Ishikawa (cell line): ENCODE measurements around the gene WDR81.

ENCODE experiments used
- CEBPB ChIP-seq: IDR thresholded peaks from 2 replicates; pipeline ENCODE4 v1.6.1; 2012
- CREB1 ChIP-seq: IDR thresholded peaks from 2 replicates; pipeline ENCODE4 v1.6.1; 2012; ENCODE audit warnings: low read depth
- EP300 ChIP-seq: IDR thresholded peaks from 2 replicates; pipeline ENCODE4 v1.6.1; 2012; ENCODE audit warnings: borderline replicate concordance
- FOXM1 ChIP-seq: IDR thresholded peaks from 2 replicates; pipeline ENCODE4 v1.6.1; 2012; ENCODE audit warnings: low read depth, borderline replicate concordance
- MAX ChIP-seq: IDR thresholded peaks from 2 replicates; pipeline ENCODE4 v1.6.1; 2012
- NFIC ChIP-seq: IDR thresholded peaks from 2 replicates; pipeline ENCODE4 v1.6.1; 2012
- RAD21 ChIP-seq: IDR thresholded peaks from 2 replicates; pipeline ENCODE4 v1.6.1; 2012; ENCODE audit warnings: low read depth
- REST ChIP-seq: IDR thresholded peaks from 2 replicates; pipeline ENCODE4 v1.6.1; 2012; ENCODE audit warnings: low read depth, mild to moderate bottlenecking
- TAF1 ChIP-seq: IDR thresholded peaks from 2 replicates; pipeline ENCODE4 v1.6.1; 2012; ENCODE audit warnings: low read depth, mild to moderate bottlenecking
- TCF12 ChIP-seq: IDR thresholded peaks from 2 replicates; pipeline ENCODE4 v1.6.1; 2012; ENCODE audit warnings: low read depth
- TEAD4 ChIP-seq: IDR thresholded peaks from 2 replicates; pipeline ENCODE4 v1.6.1; 2012
- USF1 ChIP-seq: IDR thresholded peaks from 2 replicates; pipeline ENCODE4 v1.6.1; 2012
- YY1 ChIP-seq: IDR thresholded peaks from 2 replicates; pipeline ENCODE4 v1.6.1; 2012; ENCODE audit warnings: low read depth

- peak; percentile 96 for TF ChIP-seq YY1
- TF ChIP-seq EP300, result peak; percentile 15; the same call in 1 of the 2 replicates
- TF ChIP-seq TCF12, result peak; percentile 75
- peak; percentile 85 for TF ChIP-seq MAX
- no peak for TF ChIP-seq REST
- peak; percentile 76; the same call in 1 of the 2 replicates for TF ChIP-seq TAF1
- TF ChIP-seq RAD21, result no peak
- TF ChIP-seq CEBPB, result 0 out of 2 replicates have a peak, but pooled peaks have one; percentile 2
- TF ChIP-seq CREB1, result peak; percentile 76
- no peak for TF ChIP-seq USF1
- no peak for TF ChIP-seq FOXM1
- TF ChIP-seq TEAD4, result 0 out of 2 replicates have a peak, but pooled peaks have one; percentile 21
- TF ChIP-seq NFIC, result peak; percentile 4; the same call in 1 of the 2 replicates
Observed at GRCh38 chr17:1684378-1685189, 39.9 kb upstream of the WDR81 start, which contains the start of gene PRPF8.
